Ramos (cell line): ENCODE measurements around the gene LGALS14.
"Not testable (repeated sequence)": the region's sequence is repeated elsewhere in the genome, so short reads cannot be mapped to it uniquely, and the experiment has no call there.

ENCODE experiments used
- in situ Hi-C: fragments of 300-500 bp; cut with MboI; formaldehyde crosslinking; loops from one replicate; pipeline ENCODE4 v1.14.3; 2022; ENCODE audit warnings: low sequenced_read_pairs; ENCODE audit not compliant: unreplicated experiment

LGALS14 gene

GRCh38 chr19:39692166-39692565 lies 12.1 kb upstream of the LGALS14 start:
- in situ Hi-C loops: no loop called here

GRCh38 chr19:39692822-39693221 lies 11.5 kb upstream of the LGALS14 start:
- in situ Hi-C loops: no loop called here

DNA sequence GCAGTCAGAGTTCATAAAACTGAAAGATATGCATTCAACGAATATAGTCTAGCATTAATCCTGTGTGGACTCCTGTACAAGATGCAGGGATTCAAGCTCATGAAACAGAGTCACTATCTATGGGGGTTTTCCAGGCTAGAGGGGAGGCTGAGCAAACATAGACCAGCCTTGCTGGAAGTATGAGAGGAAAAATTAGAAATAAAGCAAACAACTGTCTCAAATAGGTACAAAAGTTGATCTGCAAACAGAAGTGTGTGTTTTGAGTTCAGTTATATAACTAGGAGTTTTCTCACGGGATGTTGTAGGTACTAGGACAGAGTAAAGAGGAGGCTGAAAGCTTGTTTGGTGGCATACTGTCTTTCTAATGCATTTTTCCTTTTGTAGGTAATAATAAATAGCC lies 8.5 kb upstream of the LGALS14 start:
- in situ Hi-C loops: no loop called here

DNA sequence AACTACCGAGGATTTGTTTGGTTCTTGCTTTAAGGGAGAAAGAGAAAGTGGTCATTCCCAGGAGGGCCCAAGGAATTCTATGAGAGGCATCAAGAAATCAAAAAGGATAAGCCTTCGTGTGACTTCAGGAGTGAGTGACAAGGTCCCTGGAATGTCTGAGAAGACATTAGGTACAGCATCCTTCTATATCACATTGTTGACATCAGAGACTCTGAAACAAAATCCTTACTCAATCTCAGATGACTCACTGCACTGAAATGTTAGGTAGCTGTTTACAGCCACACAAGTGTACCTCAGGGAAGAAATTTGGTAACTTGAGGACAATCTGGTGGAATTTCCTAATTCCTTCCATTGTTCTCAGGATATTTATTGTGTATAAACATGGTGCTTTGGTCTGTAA lies 7.9 kb upstream of the LGALS14 start:
- in situ Hi-C loops: no loop called here

DNA sequence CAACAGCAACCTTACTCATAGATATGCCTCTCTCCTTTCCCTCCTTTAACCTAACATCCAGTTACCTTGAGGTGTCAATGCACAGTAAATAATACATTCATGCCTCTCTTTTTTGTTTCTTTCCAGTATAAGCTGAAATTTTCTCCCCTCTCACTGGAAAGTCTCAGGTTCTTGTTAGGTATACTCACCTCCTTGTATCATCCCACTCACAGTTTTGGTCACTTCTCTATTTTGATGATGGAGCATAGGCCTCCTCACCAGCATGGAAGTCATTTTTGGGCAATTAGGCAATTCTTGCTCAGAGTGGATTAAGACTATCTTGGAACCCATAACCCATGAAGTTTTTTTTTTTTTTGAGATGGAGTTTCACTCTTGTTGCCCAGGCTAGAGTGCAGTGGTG lies 5.7 kb upstream of the LGALS14 start:
- in situ Hi-C loops: no loop called here

DNA sequence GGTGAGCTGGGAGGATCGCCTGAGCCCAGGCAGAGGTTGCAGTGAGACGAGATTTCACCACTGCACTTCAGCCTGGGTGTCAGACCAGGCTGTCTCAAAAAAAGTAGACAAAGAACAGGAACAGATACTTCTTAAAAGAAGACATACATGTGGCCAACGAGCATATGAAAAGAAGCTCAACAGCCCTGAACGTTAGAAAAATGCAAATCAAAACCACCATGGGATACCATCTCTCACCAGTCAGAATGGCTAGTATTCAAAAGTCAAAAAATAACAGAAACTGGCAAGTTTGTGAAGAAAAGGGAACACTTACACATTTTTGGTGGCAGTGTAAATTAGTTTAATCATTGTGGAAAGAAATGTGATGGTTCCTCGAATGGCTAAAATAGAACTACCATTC lies 3.0 kb upstream of the LGALS14 start:
- in situ Hi-C loops: no loop called here

DNA sequence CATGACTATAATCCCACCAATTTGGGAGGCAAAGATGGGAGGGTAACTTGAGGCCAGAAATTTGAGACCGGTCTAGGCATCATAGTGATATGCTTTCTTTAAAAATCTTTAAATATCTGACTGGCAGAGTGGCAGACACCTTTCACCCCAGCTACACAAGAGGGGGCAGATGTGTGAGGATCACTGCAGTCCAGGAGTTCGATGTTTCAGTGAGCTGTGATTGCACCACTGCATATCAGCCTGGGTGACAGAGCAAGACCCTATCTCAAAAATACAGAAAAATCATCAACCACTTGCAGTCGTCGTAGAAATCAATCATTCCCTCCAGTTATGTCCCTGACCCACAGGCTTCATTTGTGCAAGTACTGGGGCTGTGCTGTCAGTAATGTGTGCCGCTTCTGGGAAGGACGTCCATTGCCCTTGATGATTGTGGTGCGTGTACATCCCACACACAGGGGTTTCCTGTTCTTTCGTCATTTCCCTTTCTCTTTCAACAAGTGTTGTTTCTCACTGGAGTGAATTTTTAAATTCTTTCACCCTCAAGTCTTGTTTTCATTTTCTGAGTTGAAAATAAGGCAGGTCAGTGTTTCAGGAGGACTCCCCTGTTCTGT lies 1.4 kb downstream of the LGALS14 start:
- in situ Hi-C loops: no loop called here

DNA sequence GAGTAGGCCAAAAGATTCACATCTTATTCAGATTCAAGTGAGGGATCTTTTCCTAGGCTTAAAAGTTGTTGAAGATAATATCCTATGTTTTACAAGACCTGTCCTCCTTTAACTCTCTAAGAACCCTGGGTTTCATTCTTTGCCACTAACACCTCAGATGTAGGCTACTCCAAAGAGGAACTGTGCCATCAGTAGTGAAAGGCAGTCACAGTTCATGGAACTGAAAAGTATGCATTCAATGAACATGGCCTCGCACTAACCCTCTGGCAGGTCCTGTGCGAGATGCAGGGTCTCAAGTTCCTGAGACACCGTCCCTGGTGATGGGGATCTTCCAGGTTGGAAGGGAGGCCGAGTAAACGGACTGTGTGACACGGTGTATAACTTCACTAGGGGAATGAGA lies 4.3 kb downstream of the LGALS14 start:
- in situ Hi-C loops: no loop called here

- in situ Hi-C loops: no loop called here
These were observed 5.0 kb downstream of the LGALS14 start for GRCh38 chr19:39709026-39709872.

DNA sequence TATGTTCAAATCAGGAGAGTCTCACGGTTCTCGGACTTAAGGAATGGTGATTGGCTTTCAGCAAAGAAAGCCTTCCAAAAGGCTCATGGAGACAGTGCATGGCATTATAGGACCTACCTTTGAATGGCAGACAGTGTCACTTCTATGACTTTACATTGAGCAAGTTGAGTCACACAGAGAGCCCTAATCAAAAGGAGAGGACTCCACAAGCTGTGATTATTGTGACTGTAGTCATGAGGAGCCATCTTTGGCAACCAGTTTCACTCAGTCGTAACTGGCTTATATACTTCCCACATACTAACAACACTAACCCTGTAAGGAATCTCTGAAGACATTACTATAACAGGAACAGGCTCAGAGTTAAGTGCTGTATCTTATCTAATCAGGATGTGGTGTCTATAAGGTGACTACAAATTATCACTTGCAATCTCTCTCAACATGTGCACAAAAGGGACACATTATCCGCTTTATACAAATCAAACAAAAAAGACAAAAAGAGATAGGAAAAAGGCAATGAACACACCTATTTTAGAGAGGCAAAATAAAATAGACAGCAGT lies 6.1 kb downstream of the LGALS14 start:
- in situ Hi-C loops: no loop called here

DNA sequence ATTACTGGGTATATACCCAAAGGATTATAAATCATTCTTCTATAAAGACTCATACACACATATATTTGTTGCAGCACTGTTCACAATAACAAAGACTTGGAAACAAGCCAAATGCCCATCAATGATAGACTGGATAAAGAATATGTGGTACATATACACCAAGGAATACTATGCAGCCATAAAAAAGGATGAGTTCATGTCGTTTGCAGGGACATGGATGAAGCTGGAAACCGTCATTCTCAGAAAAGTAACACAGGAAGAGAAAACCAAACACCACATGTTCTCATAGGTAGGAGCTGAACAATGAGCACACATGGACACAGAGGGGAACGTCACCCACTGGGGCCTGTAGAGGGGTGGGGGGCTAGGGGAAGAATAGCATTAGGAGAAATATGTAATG lies 15.9 kb downstream of the LGALS14 start:
- in situ Hi-C loops: not testable (repeated sequence)

DNA sequence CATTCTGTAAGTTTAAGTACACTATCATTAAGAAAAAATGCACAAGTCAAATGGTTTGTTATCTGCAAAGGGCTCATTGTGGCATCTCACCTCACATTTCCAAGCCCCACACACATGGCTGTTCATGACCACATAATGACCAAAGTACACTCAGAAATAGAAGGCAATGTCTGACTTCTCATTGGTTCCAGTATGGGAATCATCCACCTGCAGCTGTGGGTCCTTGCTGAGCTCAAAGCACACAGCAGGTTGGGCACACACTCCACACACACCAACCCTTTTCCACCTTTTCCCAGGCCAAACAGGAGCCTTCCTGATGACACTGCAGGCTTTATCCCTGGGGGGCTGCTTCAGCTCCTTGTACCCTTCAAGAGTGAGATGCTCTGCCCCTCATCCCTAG lies 21.7 kb downstream of the LGALS14 start:
- in situ Hi-C loops: no loop called here

- in situ Hi-C loops: no loop called here
These were observed 23.0 kb downstream of the LGALS14 start for GRCh38 chr19:39727070-39727800.

- in situ Hi-C loops: no loop called here
These were observed 23.8 kb downstream of the LGALS14 start for GRCh38 chr19:39728040-39728439.

DNA sequence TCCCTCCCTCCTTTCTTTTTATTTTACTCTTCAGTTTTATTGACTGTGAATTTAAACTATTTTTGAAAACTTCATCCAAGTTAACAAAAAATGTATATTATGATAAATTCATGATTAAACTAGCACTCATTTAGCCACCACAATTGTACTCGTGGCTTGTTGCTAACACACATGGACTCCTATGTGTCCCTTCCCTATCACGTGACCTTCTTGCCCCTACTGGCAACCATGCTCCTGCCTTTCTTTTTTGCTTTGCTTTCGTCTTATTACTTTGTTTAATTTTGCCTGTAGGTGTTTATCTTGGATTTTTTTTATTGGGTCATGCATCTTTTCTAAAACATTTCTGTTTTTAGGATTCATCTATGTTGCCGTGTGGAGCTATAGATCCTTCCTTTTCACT lies 25.3 kb downstream of the LGALS14 start:
- in situ Hi-C loops: no loop called here

GRCh38 chr19:39731685-39732084 lies 27.4 kb downstream of the LGALS14 start:
- in situ Hi-C loops: no loop called here

- in situ Hi-C loops: no loop called here
These were observed 29.6 kb downstream of the LGALS14 start for GRCh38 chr19:39733841-39734240.

DNA sequence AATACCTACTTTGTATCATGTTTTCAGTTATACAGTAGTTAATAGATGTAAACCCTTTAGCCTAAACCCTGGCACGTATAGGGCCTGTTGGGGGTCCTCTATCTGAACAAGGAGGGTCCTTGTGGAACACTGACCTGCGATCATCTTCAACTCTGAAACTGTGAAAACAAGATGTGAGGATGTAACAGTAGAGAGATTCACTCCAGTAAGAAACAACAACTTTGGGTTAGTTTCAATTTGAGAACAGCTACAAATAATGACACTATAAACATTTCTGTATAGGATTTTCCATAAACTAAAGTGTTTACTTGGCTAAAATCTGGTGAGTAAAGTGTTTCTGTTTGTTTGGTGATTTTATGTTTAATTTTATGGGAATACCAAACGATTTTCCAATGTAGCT lies 31.4 kb downstream of the LGALS14 start:
- in situ Hi-C loops: no loop called here

- in situ Hi-C loops: no loop called here
These were observed 31.8 kb downstream of the LGALS14 start for GRCh38 chr19:39736088-39736487.

GRCh38 chr19:39737351-39737750 lies 33.1 kb downstream of the LGALS14 start:
- in situ Hi-C loops: no loop called here

DNA sequence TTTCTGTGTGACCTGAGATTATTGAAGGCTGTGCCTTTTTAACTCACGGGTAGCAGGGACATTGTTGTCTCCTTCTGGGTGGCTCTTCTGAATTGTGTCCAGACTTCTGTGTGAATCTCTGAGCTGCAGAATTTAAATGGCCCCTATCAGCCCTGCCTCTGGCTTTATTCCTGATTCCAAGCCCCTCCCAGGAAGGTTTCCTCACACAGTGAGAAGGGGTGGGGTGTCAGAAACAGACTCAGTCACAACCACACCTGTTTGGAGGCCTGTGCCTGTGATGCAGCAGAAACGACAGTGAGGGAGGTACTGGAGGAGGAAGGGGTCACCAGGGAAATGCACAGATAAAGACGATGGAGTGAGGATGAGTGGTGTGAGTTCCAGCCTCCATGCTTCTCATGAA lies 33.6 kb downstream of the LGALS14 start, which contains the start of gene CLC:
CLC (minus strand) TSS at position 139 of the 400 bp plus-strand sequence; CDS start at position 62, 77 bp downstream.
- in situ Hi-C loops: no loop called here
